ENCODE results near the gene HIBCH. TPM values are rescaled to one million over a fixed set of nuclear protein-coding genes. Genes with fewer than 3 reads are reported as not detected.

Gene HIBCH
- total and polyA plus RNA-seq, 2 donors (not counting 3 experiments of a cell fraction or from before 2014, with no cell fraction given): 6.4 to 24.7 TPM

GRCh38 chr2:190365499-190366204 lies 46.0 kb upstream of the HIBCH start:
- FAIRE-seq (no peak), DNase-seq (ENCODE audit: low read depth, low spot score) (no peak)
- Histone ChIP-seq H4K20me1 (replicated peaks; ENCODE audit: control insufficient read depth, extremely low read depth, insufficient read depth, low read length) (peaks cover 2% of the 10 kb centered on the region), H3K79me2 (ENCODE audit: control insufficient read depth, insufficient read depth, low read length) (no peaks in the 10 kb centered on the region), H3K9me3 (replicated peaks; ENCODE audit: control insufficient read depth, insufficient read depth, low read length) (no peaks in the 10 kb centered on the region), H3K4me1 (ENCODE audit: control insufficient read depth, extremely low read depth, insufficient read depth, low read length) (no peaks in the 10 kb centered on the region), H3K9me1 (replicated peaks; ENCODE audit: control insufficient read depth, extremely low read depth, insufficient read depth, low read length) (no peaks in the 10 kb centered on the region), H3K36me3 (ENCODE audit: control insufficient read depth in 2 of 2, extremely low read depth in 1 of 2, insufficient read depth in 2 of 2, low read length in 2 of 2) (peaks cover 3 to 5% of the 10 kb centered on the region in 2 experiments), H3K27me3 (ENCODE audit: control insufficient read depth in 2 of 2, insufficient read depth in 2 of 2, low read length in 2 of 2) (no peaks in the 10 kb centered on the region), H2AFZ (ENCODE audit: low read depth, low read length) (no peak overlapping the region), H3K4me2 (ENCODE audit: insufficient read depth, low read length) (no peak overlapping the region), H3K9ac (replicated peaks; ENCODE audit: extremely low read depth, insufficient read depth, low read length) (no peak overlapping the region), H3K4me3 (replicated peaks in 1 of 3; ENCODE audit: insufficient read depth in 1 of 3, low read depth in 1 of 3, low read length in 3 of 3) (no peak overlapping the region), H3K27ac (ENCODE audit: insufficient read depth, low read depth, low read length) (no peak overlapping the region)
- TF ChIP-seq FOS (IDR thresholded peaks at IDR 0.05; ENCODE audit: borderline replicate concordance, insufficient read depth, low read length) (no peak), JUN (IDR thresholded peaks at IDR 0.05; ENCODE audit: borderline replicate concordance, insufficient read depth, insufficient read length, low read depth) (no peak), EZH2 (IDR thresholded peaks at IDR 0.05; ENCODE audit: borderline replicate concordance, low read depth, low read length, severe bottlenecking) (no peak), POLR2AphosphoS5 (IDR thresholded peaks at IDR 0.05; ENCODE audit: insufficient read depth, low read depth, low read length) (no peak), MYC (IDR thresholded peaks at IDR 0.05; ENCODE audit: low read depth, low read length) (no peak), POLR2A (IDR thresholded peaks at IDR 0.05; ENCODE audit: low read depth, low read length) (no peak), GATA2 (IDR thresholded peaks at IDR 0.05; ENCODE audit: insufficient read depth, insufficient read length, low read depth, low read length) (no peak)
- TF ChIP-seq, protein P1, sequence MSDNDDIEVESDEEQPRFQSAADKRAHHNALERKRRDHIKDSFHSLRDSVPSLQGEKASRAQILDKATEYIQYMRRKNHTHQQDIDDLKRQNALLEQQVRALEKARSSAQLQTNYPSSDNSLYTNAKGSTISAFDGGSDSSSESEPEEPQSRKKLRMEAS (IDR thresholded peaks at IDR 0.05; ENCODE audit: insufficient read depth, insufficient read length): no peak
- TF ChIP-seq, protein P2, sequence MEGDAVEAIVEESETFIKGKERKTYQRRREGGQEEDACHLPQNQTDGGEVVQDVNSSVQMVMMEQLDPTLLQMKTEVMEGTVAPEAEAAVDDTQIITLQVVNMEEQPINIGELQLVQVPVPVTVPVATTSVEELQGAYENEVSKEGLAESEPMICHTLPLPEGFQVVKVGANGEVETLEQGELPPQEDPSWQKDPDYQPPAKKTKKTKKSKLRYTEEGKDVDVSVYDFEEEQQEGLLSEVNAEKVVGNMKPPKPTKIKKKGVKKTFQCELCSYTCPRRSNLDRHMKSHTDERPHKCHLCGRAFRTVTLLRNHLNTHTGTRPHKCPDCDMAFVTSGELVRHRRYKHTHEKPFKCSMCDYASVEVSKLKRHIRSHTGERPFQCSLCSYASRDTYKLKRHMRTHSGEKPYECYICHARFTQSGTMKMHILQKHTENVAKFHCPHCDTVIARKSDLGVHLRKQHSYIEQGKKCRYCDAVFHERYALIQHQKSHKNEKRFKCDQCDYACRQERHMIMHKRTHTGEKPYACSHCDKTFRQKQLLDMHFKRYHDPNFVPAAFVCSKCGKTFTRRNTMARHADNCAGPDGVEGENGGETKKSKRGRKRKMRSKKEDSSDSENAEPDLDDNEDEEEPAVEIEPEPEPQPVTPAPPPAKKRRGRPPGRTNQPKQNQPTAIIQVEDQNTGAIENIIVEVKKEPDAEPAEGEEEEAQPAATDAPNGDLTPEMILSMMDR (IDR thresholded peaks at IDR 0.05; ENCODE audit: extremely low read depth in 1 of 2, insufficient read depth in 1 of 2, low read depth in 1 of 2, low read length in 2 of 2): no peak
- intact Hi-C loops (cut with micrococcal nuclease): no loop called here
- dilution Hi-C loops (cut with MboI; ENCODE audit: extremely low pct_ligation_motif_present, low sequenced_read_pairs): no loop called here
- no TSS peak for BruUV-seq (replicated peaks)
- ChIA-PET POLR2A (no interaction called here), CTCF (interaction anchor here (1.0 kb wide), 1 partner anchor 46 kb away, joined by 3 read pairs; the partner anchor contains the start of gene HIBCH)
